HuH-7.5 (cell line): ENCODE results near the gene ZFP2.
A peak's percentile ranks its signal among the peaks of the same experiment; 100 is the strongest.
"Not testable (repeated sequence)": the region's sequence is repeated elsewhere in the genome, so short reads cannot be mapped to it uniquely, and the experiment has no call there.

Source experiments
- DNase-seq: peaks from one replicate; pipeline ENCODE4 v3.0.0; 2011; ENCODE audit warnings: low spot score

Gene ZFP2

GRCh38 chr5:178895615-178896571, at the start of gene ZFP2:
Gene ZFP2, plus strand, starts transcription at chr5:178895913. Its CDS starts 35,401 bp downstream, at chr5:178931314.
- peak; percentile 55 for DNase-seq

- DNase-seq, result no peak
Measured at GRCh38 chr5:178849316-178849715, 46.4 kb upstream of the ZFP2 start.

- DNase-seq, result no peak
Measured at GRCh38 chr5:178851951-178852350, 43.8 kb upstream of the ZFP2 start.

- DNase-seq, result no peak
Measured at GRCh38 chr5:178854284-178854683, 41.4 kb upstream of the ZFP2 start.

- DNase-seq, result peak; percentile 93
Measured at GRCh38 chr5:178859625-178860521, 35.8 kb upstream of the ZFP2 start, which contains the start of gene ZNF354B. Gene ZNF354B, plus strand, starts transcription at chr5:178859953. Its CDS starts 1,095 bp downstream, at chr5:178861048.

- not testable (repeated sequence) for DNase-seq
Measured at GRCh38 chr5:178860615-178861014, 35.1 kb upstream of the ZFP2 start.

- DNase-seq, result no peak
Measured at GRCh38 chr5:178861627-178862026, 34.1 kb upstream of the ZFP2 start.

GRCh38 chr5:178866946-178867345, 28.8 kb upstream of the ZFP2 start:
- no peak for DNase-seq

GRCh38 chr5:178869577-178869976, 26.1 kb upstream of the ZFP2 start:
- DNase-seq, result no peak

- DNase-seq, result no peak
Measured at GRCh38 chr5:178870411-178870810, 25.3 kb upstream of the ZFP2 start.

GRCh38 chr5:178872302-178872701, 23.4 kb upstream of the ZFP2 start:
- no peak for DNase-seq

- DNase-seq, result not testable (repeated sequence)
Measured at GRCh38 chr5:178883115-178883694, 12.5 kb upstream of the ZFP2 start.

- no peak for DNase-seq
Measured at GRCh38 chr5:178883815-178884430, 11.8 kb upstream of the ZFP2 start.

- DNase-seq, result no peak
Measured at GRCh38 chr5:178899289-178899688, 3.6 kb downstream of the ZFP2 start.

GRCh38 chr5:178902849-178903248, 7.1 kb downstream of the ZFP2 start:
- DNase-seq, result no peak

- DNase-seq, result no peak
Measured at GRCh38 chr5:178931846-178932760, 36.4 kb downstream of the ZFP2 start.

- no peak for DNase-seq
Measured at GRCh38 chr5:178940569-178941360, 45.1 kb downstream of the ZFP2 start, which contains the start of gene ZNF454. Gene ZNF454, plus strand, starts transcription at chr5:178941198. Its CDS starts 1,594 bp downstream, at chr5:178942792.

GRCh38 chr5:178941361-178941760, 45.6 kb downstream of the ZFP2 start:
- DNase-seq, result no peak

- no peak for DNase-seq
Measured at GRCh38 chr5:178965465-178966055, 69.8 kb downstream of the ZFP2 start.
